ENCODE results near the gene EGLN2. TPM values are rescaled to one million over a fixed set of nuclear protein-coding genes. Genes with fewer than 3 reads are reported as not detected.
"Not testable (repeated sequence)": the region's sequence is repeated elsewhere in the genome, so short reads cannot be mapped to it uniquely, and the experiment has no call there.

The EGLN2 gene
- total RNA-seq, 2 donors from 2014 or later, result 113 to 127 TPM

GRCh38 chr19:40827386-40828247 lies 28.6 kb downstream of the EGLN2 start:
- no peak for ATAC-seq (ENCODE audit: insufficient number of reproducible peaks, low FRiP score, low read depth)
- DNase-seq (ENCODE audit: low spot score), result no peak
- Histone ChIP-seq H3K36me3 (peaks cover 9% of the 10 kb centered on the region), H3K9me3 (no peaks in the 10 kb centered on the region), H3K4me1 (ENCODE audit: control insufficient read depth in 1 of 2, low read depth in 2 of 2) (peaks cover 8 to 11% of the 10 kb centered on the region in 2 donors), H3K4me3 (no peak overlapping the region), H3K27me3 (replicated peaks; ENCODE audit: insufficient read depth) (no peaks in the 10 kb centered on the region), H3K27ac (no peak overlapping the region)
- no peak for TF ChIP-seq CTCF (IDR thresholded peaks at IDR 0.05)

- Histone ChIP-seq H3K4me3 (no peak overlapping the region), H3K4me1 (ENCODE audit: control insufficient read depth in 1 of 2, low read depth in 2 of 2) (no peaks in the 10 kb centered on the region), H3K27ac (no peak overlapping the region), H3K27me3 (replicated peaks; ENCODE audit: insufficient read depth) (no peaks in the 10 kb centered on the region), H3K36me3 (peaks cover 9% of the 10 kb centered on the region), H3K9me3 (no peaks in the 10 kb centered on the region)
- TF ChIP-seq CTCF (IDR thresholded peaks at IDR 0.05), result no peak
- DNase-seq (ENCODE audit: low spot score) (no peak), ATAC-seq (ENCODE audit: insufficient number of reproducible peaks, low FRiP score, low read depth) (no peak)
Observed at GRCh38 chr19:40829205-40829604, 30.2 kb downstream of the EGLN2 start.

- H3K4me1 ChIP-seq (ENCODE audit: control insufficient read depth in 1 of 2, low read depth in 2 of 2); DNase-seq (ENCODE audit: low spot score); H3K36me3 ChIP-seq; H3K27me3 ChIP-seq (replicated peaks; ENCODE audit: insufficient read depth); H3K9me3 ChIP-seq; ATAC-seq (ENCODE audit: insufficient number of reproducible peaks, low FRiP score, low read depth); H3K27ac ChIP-seq; H3K4me3 ChIP-seq: not testable (repeated sequence)
Observed at GRCh38 chr19:40830741-40831140, 31.8 kb downstream of the EGLN2 start.

- Histone ChIP-seq H3K27me3 (replicated peaks; ENCODE audit: insufficient read depth) (no peaks in the 10 kb centered on the region), H3K9me3 (no peaks in the 10 kb centered on the region), H3K27ac (no peak overlapping the region), H3K36me3 (peaks cover 9% of the 10 kb centered on the region), H3K4me1 (ENCODE audit: control insufficient read depth in 1 of 2, low read depth in 2 of 2) (no peaks in the 10 kb centered on the region), H3K4me3 (no peak overlapping the region)
- DNase-seq (ENCODE audit: low spot score), result no peak
- TF ChIP-seq CTCF (IDR thresholded peaks at IDR 0.05), result no peak
- ATAC-seq (ENCODE audit: insufficient number of reproducible peaks, low FRiP score, low read depth), result no peak
Observed at GRCh38 chr19:40831502-40832430, 32.8 kb downstream of the EGLN2 start.

- H3K4me3 ChIP-seq; H3K27ac ChIP-seq; H3K9me3 ChIP-seq; H3K36me3 ChIP-seq; ATAC-seq (ENCODE audit: insufficient number of reproducible peaks, low FRiP score, low read depth); H3K4me1 ChIP-seq (ENCODE audit: control insufficient read depth in 1 of 2, low read depth in 2 of 2); DNase-seq (ENCODE audit: low spot score); H3K27me3 ChIP-seq (replicated peaks; ENCODE audit: insufficient read depth): not testable (repeated sequence)
Observed at GRCh38 chr19:40832431-40832790, 33.4 kb downstream of the EGLN2 start.

- not testable (repeated sequence) for H3K4me3 ChIP-seq; ATAC-seq (ENCODE audit: insufficient number of reproducible peaks, low FRiP score, low read depth); H3K9me3 ChIP-seq; H3K27ac ChIP-seq; H3K4me1 ChIP-seq (ENCODE audit: control insufficient read depth in 1 of 2, low read depth in 2 of 2); H3K27me3 ChIP-seq (replicated peaks; ENCODE audit: insufficient read depth); H3K36me3 ChIP-seq; DNase-seq (ENCODE audit: low spot score)
Observed at GRCh38 chr19:40833728-40834533, 34.9 kb downstream of the EGLN2 start.
